ENCODE measurements around the gene MAP7D1. TPM values are rescaled to one million over a fixed set of nuclear protein-coding genes. Genes with fewer than 3 reads are reported as not detected.

MAP7D1 gene
- total and polyA plus RNA-seq, 2 of the 13 experiments (the other 11 are each of a cell fraction or from before 2014, with no cell fraction given): 5.6 to 7.2 TPM

- TF ChIP-seq ATF6 (CRISPR knock-in tag; conservative IDR thresholded peaks at IDR 0.05): no peak
- TF ChIP-seq KAT7 (CRISPR knock-in tag; IDR thresholded peaks at IDR 0.05; ENCODE audit: borderline replicate concordance): no peak
- no peak for TF ChIP-seq ZNF788 (CRISPR knock-in tag; IDR thresholded peaks at IDR 0.05; ENCODE audit: borderline replicate concordance)
- TF ChIP-seq ZNF710 (CRISPR knock-in tag; IDR thresholded peaks at IDR 0.05; ENCODE audit: borderline replicate concordance): no peak
- TF ChIP-seq ZFY (CRISPR knock-in tag; IDR thresholded peaks at IDR 0.05): peak; percentile 80
- TF ChIP-seq KLF16 (CRISPR knock-in tag; IDR thresholded peaks at IDR 0.05): 0 out of 4 replicates have a peak, but pooled peaks of 1 of the 2 experiments have one; percentile 35
- 0 out of 2 replicates have a peak, but pooled peaks have one; percentile 16 for TF ChIP-seq ZNF510 (CRISPR knock-in tag; IDR thresholded peaks at IDR 0.05; ENCODE audit: low read depth)
- peak; percentile 43; the same call in 1 of the 2 replicates for TF ChIP-seq TBX2 (CRISPR knock-in tag; IDR thresholded peaks at IDR 0.05; ENCODE audit: borderline replicate concordance)
- TF ChIP-seq TSC22D2 (CRISPR knock-in tag; IDR thresholded peaks at IDR 0.05; ENCODE audit: borderline replicate concordance): no peak
- no peak for TF ChIP-seq FLYWCH1 (CRISPR knock-in tag; IDR thresholded peaks at IDR 0.05)
- no peak for TF ChIP-seq ZNF83 (CRISPR knock-in tag; IDR thresholded peaks at IDR 0.05; ENCODE audit: borderline replicate concordance)
- no peak for TF ChIP-seq ARID5B (CRISPR knock-in tag; IDR thresholded peaks at IDR 0.05)
- peak; percentile 92 for TF ChIP-seq HNRNPH1 (optimal IDR thresholded peaks at IDR 0.05; ENCODE audit: low read depth, low read length)
- TF ChIP-seq SNRNP70 (IDR thresholded peaks at IDR 0.05; ENCODE audit: low read depth, low read length): no peak
- TF ChIP-seq KLF11 (CRISPR knock-in tag; IDR thresholded peaks at IDR 0.05): no peak
- no peak for TF ChIP-seq ZNF792 (CRISPR knock-in tag; IDR thresholded peaks at IDR 0.05)
- 0 out of 2 replicates have a peak, but pooled peaks have one; percentile 57 for TF ChIP-seq ATF7-NPFF (CRISPR knock-in tag; IDR thresholded peaks at IDR 0.05; ENCODE audit: low read depth)
- no peak for TF ChIP-seq AGO2 (optimal IDR thresholded peaks at IDR 0.05; ENCODE audit: low read depth, low read length)
- no peak for TF ChIP-seq ZNF652 (CRISPR knock-in tag; IDR thresholded peaks at IDR 0.05; ENCODE audit: borderline replicate concordance, low read depth)
- TF ChIP-seq TBP (CRISPR knock-in tag; IDR thresholded peaks at IDR 0.05): no peak
- no peak for TF ChIP-seq MEIS1 (CRISPR knock-in tag; IDR thresholded peaks at IDR 0.05; ENCODE audit: borderline replicate concordance)
- 0 out of 2 replicates have a peak, but pooled peaks have one; percentile 39 for TF ChIP-seq ZNF746 (CRISPR knock-in tag; IDR thresholded peaks at IDR 0.05)
These were observed at the start of gene MAP7D1 (continued) for GRCh38 chr1:36155408-36156328.
